H1 (cell line): ENCODE data around the gene PRAF2. TPM values are rescaled to one million over a fixed set of nuclear protein-coding genes. Genes with fewer than 3 reads are reported as not detected.

Experiments used
- BACH1 ChIP-seq: IDR thresholded peaks from 2 replicates; pipeline ENCODE4 v1.6.1; 2012; ENCODE audit warnings: low read length, improper control_type of control experiment
- CBX5 ChIP-seq: fragments of 300-800, 300-1000 bp; sonication (generic); IDR thresholded peaks from 2 replicates; pipeline ENCODE4 v1.7.1; 2016; ENCODE audit warnings: antibody characterized with exemption, low read length, low read depth
- CHD7 ChIP-seq: fragments of 300-600 bp; sonication (generic); IDR thresholded peaks from 2 replicates; pipeline ENCODE4 v1.7.1; 2012; ENCODE audit warnings: low read length, moderate library complexity, mild to moderate bottlenecking, inconsistent platforms; ENCODE audit not compliant: insufficient replicate concordance
- EZH2 ChIP-seq: fragments of 200-600 bp; sonication (generic); IDR thresholded peaks from 2 replicates; pipeline ENCODE4 v1.7.1; 2012; ENCODE audit warnings: low read depth, mild to moderate bottlenecking, moderate library complexity, low read length, inconsistent platforms; ENCODE audit not compliant: severe bottlenecking
- MAFK ChIP-seq: IDR thresholded peaks from 2 replicates; pipeline ENCODE4 v1.6.1; 2012; ENCODE audit warnings: low read depth, mild to moderate bottlenecking, improper control_type of control experiment, low read length
- POLR2AphosphoS5 ChIP-seq: IDR thresholded peaks from 2 replicates; pipeline ENCODE4 v1.6.1; 2011; ENCODE audit warnings: low read depth, low read length
- SAP30 ChIP-seq: fragments of 300-600 bp; sonication (generic); IDR thresholded peaks from 2 replicates; pipeline ENCODE4 v1.7.1; 2012; ENCODE audit warnings: low read length, moderate library complexity, mild to moderate bottlenecking, inconsistent platforms; ENCODE audit not compliant: insufficient read depth, insufficient replicate concordance
- SIN3A ChIP-seq, 2 experiments: IDR thresholded peaks in 1 of 2; conservative IDR thresholded peaks in 1 of 2; 2 replicates each; pipeline ENCODE4 v1.6.1; 2011 to 2012; ENCODE audit warnings: low read length in 2 of 2, improper control_type of control experiment in 1 of 2, low read depth in 1 of 2, mild to moderate bottlenecking in 1 of 2
- SP2 ChIP-seq: IDR thresholded peaks from 2 replicates; pipeline ENCODE4 v1.6.1; 2012; ENCODE audit warnings: mild to moderate bottlenecking, low read length, inconsistent platforms
- TCF12 ChIP-seq: IDR thresholded peaks from 2 replicates; pipeline ENCODE4 v1.6.1; 2011; ENCODE audit warnings: low read depth, mild to moderate bottlenecking, low read length
- polyA plus RNA-seq, 7 experiments: library from polyadenylated mRNA; depleted of rRNA in 3 of 7; stranded (reverse) in 5 of 7; unstranded in 2 of 7; fragments of >200 nt in 5 of 7; fragments of 200-250 nt in 2 of 7; gene quantifications; 1 replicate in 5 of 7; 2 replicates in 1 of 7; 4 replicates in 1 of 7; pipeline versions ENCODE4 v1.2.1 to v1.2.3, GENCODE V29; 2011 to 2013; ENCODE audit warnings: missing spikeins in 2 of 7, mixed read lengths in 2 of 7
- total RNA-seq: library from RNA; stranded (reverse); fragmentation: NEBNext Ultra II Directional; extraction: Animal tissue kit (Norgen Biotek cat#: 25700); gene quantifications from 2 replicates; pipeline ENCODE4 v1.2.1, GENCODE V29; 2021

The PRAF2 gene
- total and polyA plus RNA-seq, 2 of the 8 experiments (the other 6 are each of a cell fraction or from before 2014, with no cell fraction given): 11.3 to 15.4 TPM

GRCh38 chrX:49039598-49040375 lies 34.0 kb downstream of the PRAF2 start (continued):
- TF ChIP-seq EZH2 (no peak), CBX5 (no peak), POLR2AphosphoS5 (no peak), SP2 (no peak), TCF12 (0 out of 2 replicates have a peak, but pooled peaks have one; percentile 66), CHD7 (no peak), MAFK (peak; percentile 96), BACH1 (peak; percentile 99), SAP30 (peak; percentile 40), SIN3A (conservative IDR thresholded peaks at IDR 0.05 in 1 of 2, IDR thresholded peaks at IDR 0.05 in 1 of 2; ENCODE audit: low read depth in 1 of 2, low read length in 2 of 2) (peak in 1 of 2 experiments; percentile 76; a peak in 1 of 4 replicates)
